Adrenal gland (tissue), 12 donors: ENCODE data around the gene ADAMTS6. TPM values are rescaled to one million over a fixed set of nuclear protein-coding genes. Genes with fewer than 3 reads are reported as not detected.

ENCODE experiments used
- DNase-seq, 7 donors: peaks; one replicate each; pipeline ENCODE4 v3.0.0-alpha.2; 2019 to 2020
- H3K27ac ChIP-seq, 5 donors: fragments of 200-600 bp; sonication (generic) in 4 of 5; 1 replicate in 3 of 5; 2 replicates in 2 of 5; pipeline versions ENCODE4 v1.5.1 to v1.8.0; 2016 to 2020; ENCODE audit warnings: mild to moderate bottlenecking in 1 of 5
- H3K27me3 ChIP-seq: fragments of 200-600 bp; 2 replicates; pipeline ENCODE4 v1.8.0; 2021
- H3K36me3 ChIP-seq, 2 donors: fragments of 200-600 bp; replicated peaks in 1 of 2; 1 replicate in 1 of 2; 2 replicates in 1 of 2; pipeline versions ENCODE4 v1.5.1 to v1.8.0; 2018 to 2022
- H3K4me1 ChIP-seq, 2 donors: fragments of 200-600 bp; replicated peaks in 1 of 2; 1 replicate in 1 of 2; 2 replicates in 1 of 2; pipeline versions ENCODE4 v1.5.1 to v1.8.0; 2018 to 2021
- H3K4me3 ChIP-seq, 4 donors: fragments of 200-600 bp; sonication (generic) in 3 of 4; one replicate each; pipeline ENCODE4 v1.5.1; 2016 to 2018
- H3K9me3 ChIP-seq, 3 donors: fragments of 200-600 bp; sonication (generic) in 1 of 3; replicated peaks in 1 of 3; 1 replicate in 2 of 3; 2 replicates in 1 of 3; pipeline versions ENCODE4 v1.5.1 to v1.8.0; 2016 to 2021
- CTCF ChIP-seq, 6 experiments: fragments of 450-650 bp in 4 of 6; fragments of 200-600 bp in 2 of 6; sonication (generic) in 1 of 6; IDR thresholded peaks; 1 replicate in 5 of 6; 2 replicates in 1 of 6; pipeline versions ENCODE4 v1.5.1 to v1.8.0; 2016 to 2021; ENCODE audit warnings: antibody characterized with exemption in 6 of 6, mild to moderate bottlenecking in 2 of 6, moderate library complexity in 1 of 6
- POLR2A ChIP-seq, 2 donors: fragments of 450-650 bp; IDR thresholded peaks; one replicate each; pipeline ENCODE4 v1.6.1; 2017; ENCODE audit warnings: antibody characterized with exemption in 2 of 2, mild to moderate bottlenecking in 2 of 2, moderate library complexity in 1 of 2
- WGBS, 4 donors: extraction: QIAGEN DNeasy Blood & Tissue Kit in 2 of 4; methylation state at CpG; one replicate each; pipeline versions ENCODE4 v1.1.5 to v1.1.7; 2013 to 2017; 5-methylcytosine and 5-hydroxymethylcytosine counted together
- intact Hi-C, 2 donors: fragments of 100-400 bp; cut with DNase I; formaldehyde crosslinking; loops; one replicate each; pipeline versions ENCODE4 v1.14.1 to v1.15.0; 2022 to 2023
- polyA plus RNA-seq, 3 donors: library from polyadenylated mRNA; stranded (reverse); fragments of 200-250 nt in 2 of 3; fragments of 350-450 nt in 1 of 3; fragmentation: Illumina TruSeq in 1 of 3; extraction: RNeasy Lipid Tissue Mini Kit (QIAGEN cat#74804) in 1 of 3; gene quantifications; one replicate each; pipeline ENCODE4 v1.2.3, GENCODE V29; 2013 to 2014
- total RNA-seq, 9 donors: library from RNA; depleted of rRNA in 4 of 9; stranded (reverse); fragments of >200 nt in 4 of 9; fragments of 120-200 nt in 1 of 9; fragmentation: NEBNext Ultra II Directional in 1 of 9; extraction: Animal tissue kit (Norgen Biotek cat#: 25700) in 1 of 9; gene quantifications; one replicate each; pipeline versions ENCODE4 v1.1.0 to v1.2.4, GENCODE V29; 2013 to 2023
- donor health status: healthy with polysubstance abuse.
- donor health status: Bipolar disorder and iron deficiency.
- donor health status: DM: yes; HTN: yes; CAD: no.
- donor health status: DM: no; HTN: no; CAD: no.
- donor health status: DM: no; HTN: no; CAD: no.
- donor health status: DM: yes; HTN: yes; CAD: no.

The ADAMTS6 gene
- total and polyA plus RNA-seq, 12 donors = 0.24 to 11.9 (median 0.89) TPM

GRCh38 chr5:65307931-65308330 lies 173.8 kb downstream of the ADAMTS6 start:
- H3K4me1 ChIP-seq = no peaks in the 10 kb centered on the region
- intact Hi-C loops = no loop called here
- TF ChIP-seq CTCF (IDR thresholded peaks at IDR 0.05) = no peak
- TF ChIP-seq POLR2A (IDR thresholded peaks at IDR 0.05) = no peak

GRCh38 chr5:65307088-65307487 lies 174.6 kb downstream of the ADAMTS6 start:
- intact Hi-C loops = no loop called here
- H3K27ac ChIP-seq = no peak overlapping the region
- no peaks in the 10 kb centered on the region for H3K9me3 ChIP-seq
- H3K36me3 ChIP-seq = no peaks in the 10 kb centered on the region
- no peak for DNase-seq
- TF ChIP-seq CTCF (IDR thresholded peaks at IDR 0.05) (no peak), POLR2A (IDR thresholded peaks at IDR 0.05) (no peak)
- WGBS, 4 donors = 69 to 90% (median 78%) methylated on average over 3 of the region's 3 CpGs
- no peak overlapping the region for H3K4me3 ChIP-seq
- H3K4me1 ChIP-seq = no peaks in the 10 kb centered on the region
- no peaks in the 10 kb centered on the region for H3K27me3 ChIP-seq

More at GRCh38 chr5:65307931-65308330, 173.8 kb downstream of the ADAMTS6 start:
- WGBS, 4 donors = 88 to 92% (median 89%) methylated on average over 1 of the region's 1 CpG
- DNase-seq = no peak
- no peak overlapping the region for H3K4me3 ChIP-seq
- no peaks in the 10 kb centered on the region for H3K9me3 ChIP-seq
- H3K27ac ChIP-seq = no peak overlapping the region
- no peaks in the 10 kb centered on the region for H3K27me3 ChIP-seq
- no peaks in the 10 kb centered on the region for H3K36me3 ChIP-seq

GRCh38 chr5:65305913-65306312 lies 175.8 kb downstream of the ADAMTS6 start:
- Histone ChIP-seq H3K36me3 (no peaks in the 10 kb centered on the region), H3K27me3 (no peaks in the 10 kb centered on the region), H3K9me3 (no peaks in the 10 kb centered on the region), H3K4me3 (no peak overlapping the region), H3K4me1 (no peaks in the 10 kb centered on the region), H3K27ac (no peak overlapping the region)
- WGBS, 4 donors = 76 to 93% (median 83%) methylated on average over 3 of the region's 3 CpGs
- TF ChIP-seq POLR2A (IDR thresholded peaks at IDR 0.05) (no peak), CTCF (IDR thresholded peaks at IDR 0.05) (no peak)
- intact Hi-C loops = no loop called here
- no peak for DNase-seq

- Histone ChIP-seq H3K36me3 (no peaks in the 10 kb centered on the region), H3K4me1 (no peaks in the 10 kb centered on the region), H3K27me3 (no peaks in the 10 kb centered on the region), H3K9me3 (no peaks in the 10 kb centered on the region), H3K4me3 (no peak overlapping the region), H3K27ac (no peak overlapping the region)
- no peak for TF ChIP-seq CTCF (IDR thresholded peaks at IDR 0.05)
- no peak for TF ChIP-seq POLR2A (IDR thresholded peaks at IDR 0.05)
- 85 to 88% (median 87%) methylated on average over 3 of the region's 3 CpGs for WGBS, 4 donors
- intact Hi-C loops = no loop called here
- no peak for DNase-seq
Observed at GRCh38 chr5:65299861-65300260, 181.9 kb downstream of the ADAMTS6 start.
